GM21515 (cell line): Measurements from ENCODE around the gene COX6A1.

Source experiments
- ATAC-seq: cut with Tn5 transposase; IDR thresholded peaks from one replicate; pipeline ENCODE4 v1.9.1; 2021; ENCODE audit not compliant: unreplicated experiment

Gene COX6A1

GRCh38 chr12:120437735-120438494, at the start of gene COX6A1:
Gene COX6A1, plus strand, starts transcription at chr12:120438113. Its CDS starts 14 bp downstream, at chr12:120438127.
- ATAC-seq, result peak; percentile 94

- ATAC-seq, result no peak
Observed at GRCh38 chr12:120388691-120389481, 49.0 kb upstream of the COX6A1 start.

- ATAC-seq, result no peak
Observed at GRCh38 chr12:120390540-120391120, 47.3 kb upstream of the COX6A1 start.

- no peak for ATAC-seq
Observed at GRCh38 chr12:120394483-120395367, 43.2 kb upstream of the COX6A1 start.

- ATAC-seq, result no peak
Observed at GRCh38 chr12:120397824-120398540, 39.9 kb upstream of the COX6A1 start.

GRCh38 chr12:120399531-120399930, 38.4 kb upstream of the COX6A1 start:
- no peak for ATAC-seq

- ATAC-seq, result no peak
Observed at GRCh38 chr12:120402217-120402616, 35.7 kb upstream of the COX6A1 start.

GRCh38 chr12:120403869-120404268, 34.0 kb upstream of the COX6A1 start:
- no peak for ATAC-seq

GRCh38 chr12:120404271-120404670, 33.6 kb upstream of the COX6A1 start:
- no peak for ATAC-seq

GRCh38 chr12:120406069-120406468, 31.8 kb upstream of the COX6A1 start:
- ATAC-seq, result no peak

GRCh38 chr12:120406553-120406952, 31.4 kb upstream of the COX6A1 start:
- no peak for ATAC-seq

- no peak for ATAC-seq
Observed at GRCh38 chr12:120408771-120409170, 29.1 kb upstream of the COX6A1 start.

- ATAC-seq, result no peak
Observed at GRCh38 chr12:120412421-120412820, 25.5 kb upstream of the COX6A1 start.

GRCh38 chr12:120413901-120414695, 23.8 kb upstream of the COX6A1 start:
- no peak for ATAC-seq

- no peak for ATAC-seq
Observed at GRCh38 chr12:120416490-120417216, 21.3 kb upstream of the COX6A1 start.

GRCh38 chr12:120417917-120418580, 19.9 kb upstream of the COX6A1 start:
- ATAC-seq, result no peak

GRCh38 chr12:120421701-120422100, 16.2 kb upstream of the COX6A1 start:
- ATAC-seq, result no peak

- no peak for ATAC-seq
Observed at GRCh38 chr12:120422892-120423456, 14.9 kb upstream of the COX6A1 start.
